HepG2 (cell line): ENCODE results near the gene URM1.

ENCODE experiments used
- FOXM1 ChIP-seq: sonication (generic); formaldehyde crosslinking; IDR thresholded peaks from 2 replicates; pipeline ENCODE4 v1.5.0; 2020; ENCODE audit warnings: missing genetic modification reagents
- HOXA5 ChIP-seq: sonication (generic); formaldehyde crosslinking; IDR thresholded peaks from 2 replicates; pipeline ENCODE4 v1.4.0; 2020; ENCODE audit warnings: missing genetic modification reagents
- NR3C1 ChIP-seq: sonication (generic); formaldehyde crosslinking; IDR thresholded peaks from 2 replicates; pipeline ENCODE4 v1.4.0; 2020; ENCODE audit warnings: missing genetic modification reagents
- REPIN1 ChIP-seq: sonication (generic); formaldehyde crosslinking; IDR thresholded peaks from 2 replicates; pipeline ENCODE4 v1.8.0; 2022; ENCODE audit warnings: missing genetic modification reagents, low read depth, mild to moderate bottlenecking, borderline replicate concordance
- ZBTB1 ChIP-seq: sonication (generic); formaldehyde crosslinking; IDR thresholded peaks from 2 replicates; pipeline ENCODE4 v1.4.0; 2020; ENCODE audit warnings: missing genetic modification reagents, borderline replicate concordance
- ZFP1 ChIP-seq: IDR thresholded peaks from 2 replicates; pipeline ENCODE4 v1.6.1; 2016
- TF ChIP-seq, protein P1 (sequence below): sonication (generic); formaldehyde crosslinking; IDR thresholded peaks from 2 replicates; pipeline ENCODE4 v1.4.0; 2020; ENCODE audit warnings: low read depth, missing genetic modification reagents
- TF ChIP-seq, protein P2 (sequence below): sonication (generic); formaldehyde crosslinking; conservative IDR thresholded peaks from 2 replicates; pipeline ENCODE4 v1.8.1; 2023; ENCODE audit warnings: missing genetic modification reagents
- TF ChIP-seq, protein P3 (sequence below): sonication (generic); formaldehyde crosslinking; IDR thresholded peaks from 2 replicates; pipeline ENCODE4 v1.4.0; 2020; ENCODE audit warnings: missing genetic modification reagents

DNA sequence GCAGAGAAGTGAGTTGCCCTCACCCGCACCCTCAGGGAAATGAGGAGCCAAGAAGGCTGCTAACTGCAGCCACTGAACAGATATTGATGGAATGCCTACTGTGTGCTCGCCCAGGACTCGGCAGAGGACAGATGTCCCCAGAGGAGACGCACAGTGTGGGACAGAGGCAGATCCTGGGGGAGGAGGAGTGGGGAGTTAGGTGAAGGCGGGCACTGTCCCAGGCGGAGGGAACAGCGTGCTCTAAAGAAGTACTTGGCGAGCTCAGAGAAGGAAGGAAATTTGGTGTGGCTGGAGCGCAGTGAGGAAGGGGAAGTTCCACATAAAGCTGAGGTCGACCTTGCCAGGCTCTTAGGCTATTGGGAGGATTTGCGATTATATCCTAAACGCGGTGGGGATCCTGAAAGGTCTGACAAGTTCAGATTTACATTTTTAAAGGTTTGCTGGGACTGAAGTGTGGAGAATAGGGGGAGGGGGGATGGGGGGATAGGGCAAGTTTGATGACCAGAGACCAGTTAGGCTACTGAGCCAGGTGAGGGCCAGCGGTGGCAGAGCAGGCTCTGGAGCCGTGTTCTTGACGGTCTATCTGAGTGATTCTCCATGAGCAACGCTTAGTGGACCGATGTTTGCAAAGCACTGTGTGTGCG lies 25.9 kb downstream of the URM1 start:
- TF ChIP-seq ZBTB1 (CRISPR knock-in tag) = no peak
- TF ChIP-seq, protein P1, sequence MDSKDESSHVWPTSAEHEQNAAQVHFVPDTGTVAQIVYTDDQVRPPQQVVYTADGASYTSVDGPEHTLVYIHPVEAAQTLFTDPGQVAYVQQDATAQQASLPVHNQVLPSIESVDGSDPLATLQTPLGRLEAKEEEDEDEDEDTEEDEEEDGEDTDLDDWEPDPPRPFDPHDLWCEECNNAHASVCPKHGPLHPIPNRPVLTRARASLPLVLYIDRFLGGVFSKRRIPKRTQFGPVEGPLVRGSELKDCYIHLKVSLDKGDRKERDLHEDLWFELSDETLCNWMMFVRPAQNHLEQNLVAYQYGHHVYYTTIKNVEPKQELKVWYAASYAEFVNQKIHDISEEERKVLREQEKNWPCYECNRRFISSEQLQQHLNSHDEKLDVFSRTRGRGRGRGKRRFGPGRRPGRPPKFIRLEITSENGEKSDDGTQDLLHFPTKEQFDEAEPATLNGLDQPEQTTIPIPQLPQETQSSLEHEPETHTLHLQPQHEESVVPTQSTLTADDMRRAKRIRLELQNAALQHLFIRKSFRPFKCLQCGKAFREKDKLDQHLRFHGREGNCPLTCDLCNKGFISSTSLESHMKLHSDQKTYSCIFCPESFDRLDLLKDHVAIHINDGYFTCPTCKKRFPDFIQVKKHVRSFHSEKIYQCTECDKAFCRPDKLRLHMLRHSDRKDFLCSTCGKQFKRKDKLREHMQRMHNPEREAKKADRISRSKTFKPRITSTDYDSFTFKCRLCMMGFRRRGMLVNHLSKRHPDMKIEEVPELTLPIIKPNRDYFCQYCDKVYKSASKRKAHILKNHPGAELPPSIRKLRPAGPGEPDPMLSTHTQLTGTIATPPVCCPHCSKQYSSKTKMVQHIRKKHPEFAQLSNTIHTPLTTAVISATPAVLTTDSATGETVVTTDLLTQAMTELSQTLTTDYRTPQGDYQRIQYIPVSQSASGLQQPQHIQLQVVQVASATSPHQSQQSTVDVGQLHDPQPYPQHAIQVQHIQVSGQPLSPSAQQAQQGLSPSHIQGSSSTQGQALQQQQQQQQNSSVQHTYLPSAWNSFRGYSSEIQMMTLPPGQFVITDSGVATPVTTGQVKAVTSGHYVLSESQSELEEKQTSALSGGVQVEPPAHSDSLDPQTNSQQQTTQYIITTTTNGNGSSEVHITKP (CRISPR knock-in tag) = no peak
- TF ChIP-seq ZFP1 (CRISPR knock-in tag) = no peak
- TF ChIP-seq FOXM1 (CRISPR knock-in tag) = no peak
- no peak for TF ChIP-seq NR3C1 (CRISPR knock-in tag)
- TF ChIP-seq, protein P2, sequence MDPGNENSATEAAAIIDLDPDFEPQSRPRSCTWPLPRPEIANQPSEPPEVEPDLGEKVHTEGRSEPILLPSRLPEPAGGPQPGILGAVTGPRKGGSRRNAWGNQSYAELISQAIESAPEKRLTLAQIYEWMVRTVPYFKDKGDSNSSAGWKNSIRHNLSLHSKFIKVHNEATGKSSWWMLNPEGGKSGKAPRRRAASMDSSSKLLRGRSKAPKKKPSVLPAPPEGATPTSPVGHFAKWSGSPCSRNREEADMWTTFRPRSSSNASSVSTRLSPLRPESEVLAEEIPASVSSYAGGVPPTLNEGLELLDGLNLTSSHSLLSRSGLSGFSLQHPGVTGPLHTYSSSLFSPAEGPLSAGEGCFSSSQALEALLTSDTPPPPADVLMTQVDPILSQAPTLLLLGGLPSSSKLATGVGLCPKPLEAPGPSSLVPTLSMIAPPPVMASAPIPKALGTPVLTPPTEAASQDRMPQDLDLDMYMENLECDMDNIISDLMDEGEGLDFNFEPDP = no peak
- TF ChIP-seq HOXA5 (CRISPR knock-in tag) = no peak
- TF ChIP-seq REPIN1 (CRISPR knock-in tag) = no peak
- TF ChIP-seq, protein P3, sequence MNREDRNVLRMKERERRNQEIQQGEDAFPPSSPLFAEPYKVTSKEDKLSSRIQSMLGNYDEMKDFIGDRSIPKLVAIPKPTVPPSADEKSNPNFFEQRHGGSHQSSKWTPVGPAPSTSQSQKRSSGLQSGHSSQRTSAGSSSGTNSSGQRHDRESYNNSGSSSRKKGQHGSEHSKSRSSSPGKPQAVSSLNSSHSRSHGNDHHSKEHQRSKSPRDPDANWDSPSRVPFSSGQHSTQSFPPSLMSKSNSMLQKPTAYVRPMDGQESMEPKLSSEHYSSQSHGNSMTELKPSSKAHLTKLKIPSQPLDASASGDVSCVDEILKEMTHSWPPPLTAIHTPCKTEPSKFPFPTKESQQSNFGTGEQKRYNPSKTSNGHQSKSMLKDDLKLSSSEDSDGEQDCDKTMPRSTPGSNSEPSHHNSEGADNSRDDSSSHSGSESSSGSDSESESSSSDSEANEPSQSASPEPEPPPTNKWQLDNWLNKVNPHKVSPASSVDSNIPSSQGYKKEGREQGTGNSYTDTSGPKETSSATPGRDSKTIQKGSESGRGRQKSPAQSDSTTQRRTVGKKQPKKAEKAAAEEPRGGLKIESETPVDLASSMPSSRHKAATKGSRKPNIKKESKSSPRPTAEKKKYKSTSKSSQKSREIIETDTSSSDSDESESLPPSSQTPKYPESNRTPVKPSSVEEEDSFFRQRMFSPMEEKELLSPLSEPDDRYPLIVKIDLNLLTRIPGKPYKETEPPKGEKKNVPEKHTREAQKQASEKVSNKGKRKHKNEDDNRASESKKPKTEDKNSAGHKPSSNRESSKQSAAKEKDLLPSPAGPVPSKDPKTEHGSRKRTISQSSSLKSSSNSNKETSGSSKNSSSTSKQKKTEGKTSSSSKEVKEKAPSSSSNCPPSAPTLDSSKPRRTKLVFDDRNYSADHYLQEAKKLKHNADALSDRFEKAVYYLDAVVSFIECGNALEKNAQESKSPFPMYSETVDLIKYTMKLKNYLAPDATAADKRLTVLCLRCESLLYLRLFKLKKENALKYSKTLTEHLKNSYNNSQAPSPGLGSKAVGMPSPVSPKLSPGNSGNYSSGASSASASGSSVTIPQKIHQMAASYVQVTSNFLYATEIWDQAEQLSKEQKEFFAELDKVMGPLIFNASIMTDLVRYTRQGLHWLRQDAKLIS (CRISPR knock-in tag) = no peak
